PC-3 (cell line): Measurements from ENCODE around the gene SAAL1.

Source experiments
- CTCF ChIP-seq: fragments of 300-600 bp; sonication (generic); conservative IDR thresholded peaks from 2 replicates; pipeline ENCODE4 v1.5.1; 2017; ENCODE audit warnings: antibody characterized with exemption, low read depth, mild to moderate bottlenecking, low read length
- EZH2 ChIP-seq: fragments of 300-600 bp; sonication (generic); IDR thresholded peaks from one replicate; pipeline ENCODE4 v1.6.1; 2017; ENCODE audit warnings: antibody characterized with exemption, mild to moderate bottlenecking, low read length; ENCODE audit not compliant: unreplicated experiment
- EZH2phosphoT487 ChIP-seq: fragments of 300-600 bp; sonication (generic); IDR thresholded peaks from 2 replicates; pipeline ENCODE4 v1.6.1; 2018; ENCODE audit warnings: mild to moderate bottlenecking, antibody characterized with exemption, low read length, borderline replicate concordance

- TF ChIP-seq CTCF (no peak), EZH2phosphoT487 (no peak), EZH2 (no peak)
Observed at GRCh38 chr11:18078909-18079308, 27.0 kb downstream of the SAAL1 start.
